ENCODE results near the gene EIF3I.

EIF3I gene

DNA sequence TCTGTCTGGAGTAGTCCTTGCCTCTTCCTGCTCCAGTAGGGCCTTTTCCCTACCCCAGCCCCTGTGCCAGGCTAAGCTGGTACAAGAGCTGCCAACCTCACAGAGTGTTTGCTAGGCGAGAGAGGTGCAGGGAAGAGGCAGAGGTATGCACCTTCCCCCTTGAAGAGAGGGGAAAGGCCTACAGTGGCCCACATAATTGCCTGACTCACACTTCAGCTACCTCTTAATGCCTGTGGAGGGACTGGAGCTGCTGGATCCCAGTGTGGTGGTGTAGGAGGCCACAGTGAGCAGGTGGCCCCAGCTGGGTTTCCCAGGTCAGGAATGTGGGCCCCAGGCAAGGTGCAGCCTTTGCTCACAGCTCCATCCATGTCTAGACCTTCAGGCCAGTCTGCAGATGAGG is 25.1 kb upstream of the EIF3I start:
- no peak for DNase-seq (ENCODE audit: low read depth)
- no peak overlapping the region for H3K4me3 ChIP-seq (ENCODE audit: control insufficient read depth, low read depth, low read length)
- TF ChIP-seq, protein P1, sequence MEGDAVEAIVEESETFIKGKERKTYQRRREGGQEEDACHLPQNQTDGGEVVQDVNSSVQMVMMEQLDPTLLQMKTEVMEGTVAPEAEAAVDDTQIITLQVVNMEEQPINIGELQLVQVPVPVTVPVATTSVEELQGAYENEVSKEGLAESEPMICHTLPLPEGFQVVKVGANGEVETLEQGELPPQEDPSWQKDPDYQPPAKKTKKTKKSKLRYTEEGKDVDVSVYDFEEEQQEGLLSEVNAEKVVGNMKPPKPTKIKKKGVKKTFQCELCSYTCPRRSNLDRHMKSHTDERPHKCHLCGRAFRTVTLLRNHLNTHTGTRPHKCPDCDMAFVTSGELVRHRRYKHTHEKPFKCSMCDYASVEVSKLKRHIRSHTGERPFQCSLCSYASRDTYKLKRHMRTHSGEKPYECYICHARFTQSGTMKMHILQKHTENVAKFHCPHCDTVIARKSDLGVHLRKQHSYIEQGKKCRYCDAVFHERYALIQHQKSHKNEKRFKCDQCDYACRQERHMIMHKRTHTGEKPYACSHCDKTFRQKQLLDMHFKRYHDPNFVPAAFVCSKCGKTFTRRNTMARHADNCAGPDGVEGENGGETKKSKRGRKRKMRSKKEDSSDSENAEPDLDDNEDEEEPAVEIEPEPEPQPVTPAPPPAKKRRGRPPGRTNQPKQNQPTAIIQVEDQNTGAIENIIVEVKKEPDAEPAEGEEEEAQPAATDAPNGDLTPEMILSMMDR (IDR thresholded peaks at IDR 0.05; ENCODE audit: control insufficient read depth, insufficient read depth, low read depth, low read length, missing control alignments) = no peak

DNA sequence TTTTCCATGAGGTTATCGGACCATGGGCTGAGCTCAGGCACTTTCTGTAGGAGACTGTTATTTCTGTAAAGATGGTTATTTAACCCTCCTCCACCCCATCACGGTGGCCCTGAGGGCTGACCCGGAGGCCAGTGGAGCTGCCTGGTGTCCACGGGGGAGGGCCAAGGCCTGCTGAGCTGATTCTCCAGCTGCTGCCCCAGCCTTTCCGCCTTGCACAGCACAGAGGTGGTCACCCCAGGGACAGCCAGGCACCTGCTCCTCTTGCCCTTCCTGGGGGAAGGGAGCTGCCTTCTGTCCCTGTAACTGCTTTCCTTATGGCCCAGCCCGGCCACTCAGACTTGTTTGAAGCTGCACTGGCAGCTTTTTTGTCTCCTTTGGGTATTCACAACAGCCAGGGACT is 24.4 kb upstream of the EIF3I start:
- no peak overlapping the region for H3K4me3 ChIP-seq (ENCODE audit: control insufficient read depth, low read depth, low read length)
- TF ChIP-seq, protein P1 (IDR thresholded peaks at IDR 0.05; ENCODE audit: control insufficient read depth, insufficient read depth, low read depth, low read length, missing control alignments) = no peak
- no peak for DNase-seq (ENCODE audit: low read depth)

DNA sequence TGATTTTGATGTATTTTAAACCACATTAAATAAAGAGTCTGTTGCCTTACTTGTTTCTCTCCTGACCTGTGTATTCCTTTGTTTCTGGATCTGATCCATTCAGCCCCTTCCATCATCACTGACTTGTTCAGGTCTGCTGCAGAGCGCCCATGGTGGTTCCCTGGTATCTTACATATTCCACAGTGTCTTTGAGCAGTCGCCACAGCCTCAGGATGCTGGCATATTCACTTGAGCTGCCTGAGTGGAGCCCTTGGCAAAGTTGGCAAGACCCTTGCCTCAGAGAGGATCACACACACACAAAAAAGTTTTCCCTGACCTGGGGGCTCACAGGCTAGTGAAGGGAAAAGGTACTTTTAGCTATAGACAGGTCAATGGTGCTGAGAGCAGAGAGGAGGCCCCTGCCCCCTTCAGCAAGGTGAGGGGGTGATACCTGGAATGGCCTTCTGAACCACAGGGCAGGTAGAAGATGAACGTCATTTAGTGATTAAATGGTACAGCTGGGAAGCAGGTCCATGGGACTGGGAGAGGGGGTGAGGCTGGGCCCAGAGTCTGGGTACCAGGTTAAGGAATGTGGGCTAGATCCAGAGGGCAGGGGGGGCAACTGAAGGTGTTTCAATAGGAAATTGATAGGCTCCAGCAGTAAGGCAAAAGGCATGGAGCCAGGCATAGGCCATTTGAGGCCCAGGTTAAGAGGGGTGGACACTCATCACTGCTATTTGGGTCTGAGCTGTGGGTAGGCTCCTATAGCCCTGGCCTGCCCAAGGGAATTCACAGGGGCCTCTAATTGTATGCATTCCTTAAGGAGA is 23.8 kb upstream of the EIF3I start:
- TF ChIP-seq, protein P1 (IDR thresholded peaks at IDR 0.05; ENCODE audit: control insufficient read depth, insufficient read depth, low read depth, low read length, missing control alignments) = no peak
- no peak overlapping the region for H3K4me3 ChIP-seq (ENCODE audit: control insufficient read depth, low read depth, low read length)
- DNase-seq (ENCODE audit: low read depth) = no peak

DNA sequence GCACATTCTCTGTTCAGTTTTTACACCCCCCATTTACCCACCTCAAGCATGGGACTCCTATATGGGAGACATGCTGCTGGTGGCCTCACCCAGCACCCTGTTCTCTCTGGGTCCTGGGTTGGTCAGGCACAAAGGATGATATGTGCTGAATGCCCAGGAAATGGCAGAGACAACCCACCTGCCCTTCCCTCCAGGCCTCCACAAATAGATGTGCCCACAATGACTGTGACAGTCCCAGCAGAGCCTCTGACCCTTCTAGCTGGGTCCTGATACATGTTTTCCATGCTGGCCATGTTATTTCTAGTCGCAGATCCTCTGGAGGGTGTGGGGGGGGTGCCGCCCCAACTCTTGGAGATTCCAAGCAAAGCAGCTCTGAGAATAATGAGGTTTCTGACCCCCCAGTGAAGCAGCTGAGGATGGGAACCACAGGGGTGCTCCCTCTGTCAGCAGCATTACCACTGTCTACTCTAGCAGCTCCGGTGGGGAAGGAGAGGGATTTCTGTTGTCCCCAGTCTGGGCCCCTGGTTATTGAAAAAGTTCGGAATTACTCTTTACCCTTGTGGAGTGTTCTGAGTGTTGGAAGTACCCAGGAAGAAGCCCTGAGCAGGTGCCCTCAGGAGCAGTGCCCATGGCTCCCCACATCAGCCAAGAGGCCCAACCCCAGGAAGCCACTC is 23.0 kb upstream of the EIF3I start:
- no peak for DNase-seq (ENCODE audit: low read depth)
- H3K4me3 ChIP-seq (ENCODE audit: control insufficient read depth, low read depth, low read length) = no peak overlapping the region
- TF ChIP-seq, protein P1 (IDR thresholded peaks at IDR 0.05; ENCODE audit: control insufficient read depth, insufficient read depth, low read depth, low read length, missing control alignments) = no peak

DNA sequence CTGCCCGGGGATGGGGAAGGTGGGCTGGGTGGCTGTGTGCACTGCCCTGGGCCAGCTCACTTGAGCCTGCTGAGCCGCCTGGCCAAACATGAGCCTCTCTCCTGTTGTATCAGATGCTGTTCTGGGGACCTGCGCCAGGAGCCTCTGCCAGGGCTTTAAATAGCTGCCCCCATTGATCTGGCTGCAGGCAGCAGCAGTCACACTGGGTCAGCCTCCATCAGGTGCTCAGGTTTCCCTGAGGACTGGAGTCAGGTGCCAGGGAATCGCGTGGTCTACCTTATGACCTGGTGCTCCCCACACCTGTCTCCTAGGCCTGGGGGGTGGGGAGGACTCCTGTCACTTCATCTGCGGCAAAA is 22.5 kb upstream of the EIF3I start:
- peak overlapping the region; percentile 63 for H3K4me3 ChIP-seq (ENCODE audit: control insufficient read depth, low read depth, low read length)
- no peak for DNase-seq (ENCODE audit: low read depth)
- TF ChIP-seq, protein P1 (IDR thresholded peaks at IDR 0.05; ENCODE audit: control insufficient read depth, insufficient read depth, low read depth, low read length, missing control alignments) = no peak

DNA sequence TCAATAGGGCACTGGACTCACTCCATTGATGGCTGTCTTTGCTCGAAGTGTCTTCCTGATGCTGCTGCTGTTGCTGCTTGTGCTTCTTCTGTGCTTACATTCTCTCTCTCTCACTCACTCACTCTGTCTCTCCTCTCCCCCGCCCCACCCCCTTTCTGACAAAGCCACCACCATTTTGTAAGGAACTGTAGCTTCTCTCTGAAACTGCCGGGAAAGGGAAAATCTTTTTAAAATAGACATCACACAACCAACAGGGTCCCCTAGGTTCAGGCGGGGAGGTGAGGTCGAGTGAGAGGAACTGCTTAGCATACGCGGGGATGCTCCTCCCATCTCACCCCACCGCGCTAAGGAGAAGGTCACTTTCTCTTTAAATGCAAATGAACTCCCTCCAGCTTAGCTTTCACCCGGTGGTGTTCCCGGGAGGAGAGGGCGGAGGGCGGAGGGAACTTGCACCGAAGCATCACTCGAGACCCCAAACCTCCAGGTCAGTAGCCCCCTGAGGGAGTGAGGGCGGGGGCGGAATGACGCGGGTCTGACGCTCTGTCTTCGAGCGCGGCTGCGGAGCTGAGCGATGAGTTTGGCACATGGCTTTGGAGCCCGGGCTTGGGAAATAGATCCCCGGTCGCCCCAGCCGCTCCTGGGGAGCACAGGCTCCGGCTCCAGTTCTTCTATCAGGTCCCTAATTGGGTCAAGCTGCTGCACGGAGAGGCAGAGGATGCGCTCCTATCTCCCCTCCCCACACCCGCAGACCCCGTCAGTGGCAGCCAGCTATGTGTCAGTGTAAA is 21.8 kb upstream of the EIF3I start, which contains the start of gene CCDC28B:
CCDC28B (plus strand) TSS at position 370 of the 785 bp plus-strand sequence. CDS start 1,341 bp downstream, outside the sequence.
- TF ChIP-seq, protein P1 (IDR thresholded peaks at IDR 0.05; ENCODE audit: control insufficient read depth, insufficient read depth, low read depth, low read length, missing control alignments) = no peak
- no peak for DNase-seq (ENCODE audit: low read depth)
- peak within 1 kb of the TSS; percentile 63 for H3K4me3 ChIP-seq (ENCODE audit: control insufficient read depth, low read depth, low read length)

Data from AG09309 (cell line).